IMR-90 (cell line): ENCODE results near the gene GLIS1.

Source experiments
- CTCF ChIP-seq: conservative IDR thresholded peaks from 2 replicates; pipeline ENCODE4 v1.5.1; 2012; ENCODE audit warnings: mild to moderate bottlenecking, low read depth, low read length, improper control_type of control experiment
- MAZ ChIP-seq: IDR thresholded peaks from 2 replicates; pipeline ENCODE4 v1.6.1; 2012; ENCODE audit warnings: low read depth, mild to moderate bottlenecking, low read length, improper control_type of control experiment, moderate library complexity, borderline replicate concordance
- MXI1 ChIP-seq: IDR thresholded peaks from 2 replicates; pipeline ENCODE4 v1.6.1; 2012; ENCODE audit warnings: low read depth, mild to moderate bottlenecking, low read length, moderate library complexity, borderline replicate concordance
- POLR2A ChIP-seq: IDR thresholded peaks from 2 replicates; pipeline ENCODE4 v1.6.1; 2012; ENCODE audit warnings: mild to moderate bottlenecking, low read depth, low read length
- RCOR1 ChIP-seq: IDR thresholded peaks from 2 replicates; pipeline ENCODE4 v1.6.1; 2012; ENCODE audit warnings: mild to moderate bottlenecking, low read length, improper control_type of control experiment; ENCODE audit not compliant: insufficient replicate concordance

GRCh38 chr1:53592985-53593757 is 145.8 kb downstream of the GLIS1 start:
- TF ChIP-seq CTCF = no peak
- TF ChIP-seq MAZ = no peak
- no peak for TF ChIP-seq RCOR1
- no peak for TF ChIP-seq MXI1
- TF ChIP-seq POLR2A = no peak
